ENCODE results near the gene HS6ST1. TPM values are rescaled to one million over a fixed set of nuclear protein-coding genes. Genes with fewer than 3 reads are reported as not detected.

The HS6ST1 gene
- total and polyA plus RNA-seq, 2 donors (not counting 3 experiments of a cell fraction or from before 2014, with no cell fraction given): 12.8 to 19.4 TPM

GRCh38 chr2:128315122-128315828, 3.4 kb downstream of the HS6ST1 start:
- intact Hi-C loops (cut with micrococcal nuclease): no loop called here
- H3K4me1 ChIP-seq (ENCODE audit: control insufficient read depth, extremely low read depth, insufficient read depth, low read length): peaks cover 11% of the 10 kb centered on the region
- DNase-seq (ENCODE audit: low read depth, low spot score) (no peak), FAIRE-seq (no peak)
- no peak overlapping the region for H3K27ac ChIP-seq (ENCODE audit: insufficient read depth, low read depth, low read length)
- H2AFZ ChIP-seq (ENCODE audit: low read depth, low read length): no peak overlapping the region
- no peaks in the 10 kb centered on the region for H3K27me3 ChIP-seq (ENCODE audit: control insufficient read depth in 2 of 2, insufficient read depth in 2 of 2, low read length in 2 of 2)
- no peak overlapping the region for H3K4me3 ChIP-seq (replicated peaks in 1 of 3; ENCODE audit: insufficient read depth in 1 of 3, low read depth in 1 of 3, low read length in 3 of 3)
- dilution Hi-C loops (cut with MboI; ENCODE audit: extremely low pct_ligation_motif_present, low sequenced_read_pairs): no loop called here
- TF ChIP-seq POLR2AphosphoS5 (IDR thresholded peaks at IDR 0.05; ENCODE audit: insufficient read depth, low read depth, low read length) (no peak), EZH2 (IDR thresholded peaks at IDR 0.05; ENCODE audit: borderline replicate concordance, low read depth, low read length, severe bottlenecking) (no peak), GATA2 (IDR thresholded peaks at IDR 0.05; ENCODE audit: insufficient read depth, insufficient read length, low read depth, low read length) (no peak), MYC (IDR thresholded peaks at IDR 0.05; ENCODE audit: low read depth, low read length) (no peak), POLR2A (IDR thresholded peaks at IDR 0.05; ENCODE audit: low read depth, low read length) (no peak), CTCF (IDR thresholded peaks at IDR 0.05; ENCODE audit: extremely low read depth in 1 of 2, insufficient read depth in 1 of 2, low read depth in 1 of 2, low read length in 2 of 2) (no peak), MAX (IDR thresholded peaks at IDR 0.05; ENCODE audit: insufficient read depth, insufficient read length) (no peak), JUN (IDR thresholded peaks at IDR 0.05; ENCODE audit: borderline replicate concordance, insufficient read depth, insufficient read length, low read depth) (no peak)
- H3K79me2 ChIP-seq (ENCODE audit: control insufficient read depth, insufficient read depth, low read length): peaks cover 3% of the 10 kb centered on the region
- no peak overlapping the region for H3K4me2 ChIP-seq (ENCODE audit: insufficient read depth, low read length)
- H3K9ac ChIP-seq (replicated peaks; ENCODE audit: extremely low read depth, insufficient read depth, low read length): no peak overlapping the region
- no peaks in the 10 kb centered on the region for H4K20me1 ChIP-seq (replicated peaks; ENCODE audit: control insufficient read depth, extremely low read depth, insufficient read depth, low read length)
- no peaks in the 10 kb centered on the region for H3K9me1 ChIP-seq (replicated peaks; ENCODE audit: control insufficient read depth, extremely low read depth, insufficient read depth, low read length)
- CTCF ChIA-PET: interaction anchor here (0.9 to 1.6 kb wide), 2 partner anchors 252 to 421 kb away, joined by 3 to 4 read pairs; no protein-coding TSS in a partner anchor
- H3K36me3 ChIP-seq (ENCODE audit: control insufficient read depth in 2 of 2, extremely low read depth in 1 of 2, insufficient read depth in 2 of 2, low read length in 2 of 2): no peaks in the 10 kb centered on the region
- no TSS peak for BruUV-seq (replicated peaks)
- POLR2A ChIA-PET: no interaction called here
- H3K9me3 ChIP-seq (replicated peaks; ENCODE audit: control insufficient read depth, insufficient read depth, low read length): no peaks in the 10 kb centered on the region
